Measurements from ENCODE around the gene FAM186B.

The FAM186B gene

DNA sequence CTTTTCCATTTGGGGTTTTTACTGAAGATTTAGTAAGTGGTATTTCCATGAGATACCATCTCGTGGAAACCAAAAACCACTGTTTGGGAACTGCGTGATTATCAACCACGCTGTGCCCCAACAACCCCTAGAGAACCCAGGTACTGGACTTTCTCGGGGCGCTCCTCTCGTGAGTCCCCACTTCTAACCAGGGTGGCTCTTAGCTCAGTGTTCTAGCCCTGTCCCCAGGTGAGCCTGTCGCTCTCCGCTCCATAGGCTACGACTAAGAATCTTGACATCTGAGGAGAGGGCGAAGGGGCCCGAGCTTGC is 38.2 kb downstream of the FAM186B start:
- no peak for DNase-seq

DNA sequence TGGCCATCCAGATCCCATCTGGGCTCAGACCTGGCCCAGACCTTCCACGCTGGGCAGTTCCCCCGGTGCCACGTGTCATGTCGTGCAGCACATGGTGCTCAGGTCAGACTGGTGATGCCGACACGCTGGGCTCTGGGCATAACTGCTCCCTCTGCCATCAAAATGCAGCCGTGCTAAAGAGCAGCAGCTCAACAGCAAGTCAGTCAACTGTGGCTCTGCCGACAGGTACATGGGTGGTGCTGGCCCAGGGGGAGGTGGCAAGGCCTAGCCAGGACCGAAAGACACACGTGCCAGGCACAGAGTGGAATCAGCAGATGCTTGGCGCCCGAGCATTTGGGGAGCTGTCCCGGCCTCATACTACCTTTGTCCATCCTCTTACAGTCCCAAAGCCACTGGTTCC is 39.1 kb downstream of the FAM186B start:
- no peak for DNase-seq

DNA sequence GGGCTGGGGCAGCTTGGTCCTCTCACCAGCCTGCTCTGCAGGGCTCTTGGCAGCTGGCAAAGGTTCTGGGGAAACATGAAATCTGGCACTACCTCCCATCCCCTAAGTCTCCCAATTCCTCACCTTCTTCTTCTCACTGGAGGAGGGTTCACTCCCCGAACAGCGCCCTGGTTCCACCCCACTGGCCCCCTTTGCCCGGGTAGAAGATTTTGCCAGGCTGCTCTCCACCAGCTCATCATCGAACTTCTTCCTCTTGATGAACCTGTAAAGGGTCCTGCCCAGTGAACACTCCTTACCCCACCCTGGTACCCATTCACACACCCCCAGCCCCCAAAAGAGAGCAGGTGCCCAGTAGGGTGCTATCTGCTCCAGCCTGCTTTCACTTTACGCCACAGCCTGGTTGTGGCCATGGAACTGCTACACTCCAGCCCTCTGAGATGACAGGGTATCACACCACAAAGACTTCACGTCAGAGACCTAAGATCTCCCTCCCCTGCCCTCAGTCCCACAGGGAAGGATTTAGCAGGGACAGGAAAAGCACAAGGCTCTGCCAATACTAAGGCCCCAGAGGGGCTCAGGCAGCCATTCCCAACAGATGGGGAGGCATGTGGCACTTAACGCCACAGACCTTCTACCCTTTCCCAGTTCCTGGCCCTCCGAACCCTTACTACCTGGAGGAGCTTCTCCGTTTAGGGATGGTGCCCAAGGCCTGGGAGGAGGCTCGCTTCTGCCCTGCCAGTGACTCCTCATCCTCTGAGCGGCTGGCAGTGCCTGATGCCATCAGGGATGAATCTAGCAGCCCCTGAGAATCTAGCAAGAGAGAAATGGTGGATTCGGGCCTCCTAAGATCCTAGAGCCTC is 39.8 kb downstream of the FAM186B start:
- DNase-seq: no peak

DNA sequence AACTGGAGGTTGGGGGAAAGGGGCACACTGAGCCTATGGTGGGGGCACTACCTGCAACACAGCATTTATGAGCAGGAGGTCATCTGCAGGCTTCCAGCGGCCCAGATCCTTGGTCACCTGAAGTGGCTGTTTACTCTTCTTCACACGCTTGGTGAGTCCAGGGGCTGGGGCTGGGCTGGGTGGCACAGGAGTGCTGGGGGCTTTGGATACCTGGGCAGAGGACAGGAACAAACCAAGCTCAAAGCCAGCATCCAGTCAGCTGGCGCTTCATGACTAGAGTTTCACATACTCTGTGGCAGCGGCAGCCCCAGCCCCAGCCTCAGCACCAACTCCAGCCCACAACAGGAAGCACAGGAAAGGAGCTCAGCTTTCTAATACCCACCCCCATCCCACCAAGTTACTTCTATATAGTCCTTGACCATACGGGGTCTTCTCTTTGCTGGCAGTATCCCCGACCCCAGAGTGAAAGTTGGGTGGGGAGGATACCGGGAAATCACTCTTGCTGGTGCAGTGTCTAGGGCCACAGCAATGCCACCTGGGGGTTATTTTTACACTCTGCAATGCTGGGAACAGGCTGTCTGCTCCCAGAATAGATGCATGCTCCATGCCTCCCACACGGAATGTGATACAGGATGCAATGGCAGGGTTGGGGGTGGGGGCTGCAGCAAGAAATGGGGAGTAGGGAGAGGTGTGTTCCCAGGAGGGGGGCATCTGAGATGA is 40.6 kb downstream of the FAM186B start:
- DNase-seq: no peak

DNA sequence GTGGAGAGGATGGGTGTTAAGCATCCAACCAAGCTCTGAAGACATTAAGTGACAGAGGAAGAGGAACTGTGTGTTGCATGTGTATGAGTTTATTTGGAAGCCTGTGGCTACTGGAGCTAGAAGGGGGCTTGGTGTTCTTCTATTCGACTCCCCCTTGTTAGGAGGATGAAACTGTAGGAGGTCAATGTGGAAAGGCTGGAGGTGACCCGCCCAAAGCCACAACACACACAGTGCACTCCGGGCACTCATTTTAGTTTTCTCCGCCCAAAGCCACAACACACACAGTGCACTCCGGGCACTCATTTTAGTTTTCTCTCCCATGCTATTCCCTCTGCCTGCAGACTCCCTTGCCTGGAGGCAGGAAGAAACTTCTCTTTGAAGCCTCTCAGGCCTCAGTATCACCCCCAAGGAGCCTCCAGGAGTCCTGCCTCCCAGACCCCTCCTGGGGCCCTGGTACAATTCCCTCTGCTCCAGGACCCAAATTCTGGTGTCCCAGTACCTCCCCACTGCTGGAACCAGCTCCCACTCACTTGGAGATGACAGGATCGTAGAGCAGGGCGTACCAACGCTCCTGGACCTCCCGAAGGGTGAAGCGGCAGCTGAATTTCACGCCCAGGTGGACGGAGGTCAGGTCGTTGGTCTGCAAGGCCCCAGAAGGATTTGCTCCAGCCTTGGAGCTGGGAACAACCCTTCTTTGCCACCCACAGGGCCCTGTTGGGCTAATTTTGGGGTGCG is 41.3 kb downstream of the FAM186B start:
- DNase-seq: no peak

DNA sequence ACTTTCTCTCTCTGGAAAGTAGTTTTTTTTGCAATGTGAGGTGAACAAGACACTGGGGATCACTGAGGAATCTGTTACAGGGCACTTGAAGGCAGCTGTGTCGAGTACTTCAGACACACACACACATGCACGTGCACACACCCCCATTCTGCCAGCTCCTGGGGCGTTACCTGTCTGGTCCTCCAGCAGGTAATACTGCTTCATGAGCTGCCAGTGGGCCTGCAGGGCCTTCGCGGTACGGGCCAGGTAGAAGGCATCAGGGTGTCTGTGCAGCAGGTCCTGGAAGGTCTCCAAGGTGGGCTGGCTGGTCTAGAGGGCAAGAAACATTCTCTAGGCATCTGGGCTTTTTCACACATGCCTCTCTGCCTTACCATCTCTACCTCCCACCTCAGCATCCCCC is 42.6 kb downstream of the FAM186B start:
- no peak for DNase-seq

DNA sequence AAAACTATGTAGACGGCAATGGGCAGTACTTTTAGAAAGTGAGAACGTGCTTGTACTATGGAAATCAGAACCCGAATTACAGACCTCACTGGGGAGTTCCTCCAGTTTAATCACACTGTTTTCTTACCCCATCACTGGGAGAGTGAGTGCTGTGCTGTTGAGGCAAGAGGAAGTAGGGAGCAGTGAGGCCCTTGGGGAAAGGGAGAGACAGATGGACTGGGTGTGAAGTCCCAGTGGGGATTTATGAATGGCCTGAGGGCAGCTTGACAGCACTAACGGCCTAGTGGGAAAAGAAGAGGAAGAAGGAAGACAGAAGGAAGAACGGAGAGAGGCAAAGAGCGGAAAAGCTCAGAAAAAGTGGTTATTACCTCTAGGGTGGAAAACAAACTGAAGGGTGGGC is 43.2 kb downstream of the FAM186B start:
- DNase-seq: no peak

DNA sequence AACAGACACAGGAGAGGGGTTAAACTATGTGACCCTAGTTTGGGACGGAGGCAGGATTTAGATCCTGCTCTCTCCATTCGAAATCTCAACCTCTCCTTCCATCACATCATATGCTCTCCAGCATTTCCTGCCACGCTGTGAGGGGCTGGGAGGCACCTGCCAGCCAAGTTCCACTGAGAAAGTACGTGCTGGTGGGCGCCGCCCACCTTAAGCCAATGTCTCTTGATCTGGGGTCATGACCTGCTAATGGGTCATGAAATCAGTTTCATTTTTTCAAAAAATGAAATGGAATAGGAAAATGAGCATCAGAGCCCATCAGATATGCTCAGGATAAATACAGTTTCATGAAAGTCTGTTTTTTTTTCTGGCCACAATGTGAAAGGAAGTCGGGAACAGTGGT is 44.7 kb downstream of the FAM186B start:
- no peak for DNase-seq

DNA sequence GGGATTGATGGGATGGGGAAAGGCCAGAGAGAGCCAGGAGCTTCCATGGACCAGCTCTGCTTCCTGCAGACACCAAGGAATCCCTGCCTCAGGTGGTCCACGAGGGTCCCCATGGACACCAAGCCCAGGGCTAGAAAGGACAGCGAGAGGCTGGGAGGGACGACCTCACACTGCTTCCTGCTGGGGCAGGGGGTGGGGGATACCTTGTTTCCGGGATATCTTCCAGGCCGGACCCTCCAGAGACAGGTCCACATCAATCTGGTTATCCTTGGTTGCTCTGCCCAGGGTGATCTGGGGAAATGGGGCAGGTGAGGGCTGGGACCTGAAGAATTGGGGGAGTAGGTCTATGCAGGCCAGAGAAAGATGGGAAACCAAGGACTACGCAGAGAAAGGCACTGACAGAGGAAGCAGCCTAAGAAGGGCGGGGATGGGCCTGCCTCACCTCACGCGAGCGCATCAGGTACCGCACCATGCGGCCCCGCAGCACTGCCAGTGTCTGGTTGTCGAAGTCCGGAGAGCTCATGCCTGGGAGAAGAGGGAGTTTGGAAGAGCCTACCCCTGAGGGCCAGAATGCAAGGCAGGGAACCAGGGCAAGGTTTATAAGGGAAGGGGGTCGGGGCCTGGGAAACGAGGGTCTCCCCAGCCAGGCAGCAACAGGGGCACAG is 46.3 kb downstream of the FAM186B start:
- DNase-seq: no peak

DNA sequence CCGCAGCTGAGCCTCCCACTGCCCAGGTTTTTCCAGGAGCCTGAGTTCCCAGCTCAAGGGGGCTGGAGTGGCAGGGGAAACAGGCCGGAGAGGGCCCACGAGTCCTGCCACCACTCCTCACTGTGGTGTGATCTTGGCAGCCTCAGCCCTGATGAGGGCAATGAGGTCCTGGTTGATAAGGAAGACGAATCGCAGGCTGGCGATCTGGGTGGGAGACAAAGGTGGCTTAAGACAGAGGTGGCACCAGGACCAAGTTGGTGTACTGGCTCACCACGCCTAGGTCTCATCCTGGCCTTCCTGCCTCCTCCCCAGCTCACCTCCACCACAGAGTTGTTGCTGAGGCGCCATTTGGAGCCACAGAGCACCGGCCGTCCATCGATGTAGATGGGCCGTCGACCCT is 46.9 kb downstream of the FAM186B start:
- DNase-seq: no peak

DNA sequence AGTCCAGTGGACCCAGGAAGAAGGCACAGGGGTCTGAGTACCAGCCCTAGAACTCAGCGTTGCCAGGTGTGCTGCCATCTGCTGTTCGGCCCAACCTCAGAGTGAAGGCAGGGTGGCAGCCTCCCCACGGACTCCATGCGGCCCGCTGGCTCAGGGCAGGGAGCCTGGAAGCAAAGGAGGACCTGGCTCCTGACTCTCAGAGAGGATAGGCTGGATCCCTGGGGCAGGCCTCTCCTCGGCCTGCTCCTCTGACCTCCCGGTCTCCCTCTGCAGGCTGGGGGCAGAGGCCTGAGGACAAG is 47.6 kb downstream of the FAM186B start:
- DNase-seq: no peak

DNA sequence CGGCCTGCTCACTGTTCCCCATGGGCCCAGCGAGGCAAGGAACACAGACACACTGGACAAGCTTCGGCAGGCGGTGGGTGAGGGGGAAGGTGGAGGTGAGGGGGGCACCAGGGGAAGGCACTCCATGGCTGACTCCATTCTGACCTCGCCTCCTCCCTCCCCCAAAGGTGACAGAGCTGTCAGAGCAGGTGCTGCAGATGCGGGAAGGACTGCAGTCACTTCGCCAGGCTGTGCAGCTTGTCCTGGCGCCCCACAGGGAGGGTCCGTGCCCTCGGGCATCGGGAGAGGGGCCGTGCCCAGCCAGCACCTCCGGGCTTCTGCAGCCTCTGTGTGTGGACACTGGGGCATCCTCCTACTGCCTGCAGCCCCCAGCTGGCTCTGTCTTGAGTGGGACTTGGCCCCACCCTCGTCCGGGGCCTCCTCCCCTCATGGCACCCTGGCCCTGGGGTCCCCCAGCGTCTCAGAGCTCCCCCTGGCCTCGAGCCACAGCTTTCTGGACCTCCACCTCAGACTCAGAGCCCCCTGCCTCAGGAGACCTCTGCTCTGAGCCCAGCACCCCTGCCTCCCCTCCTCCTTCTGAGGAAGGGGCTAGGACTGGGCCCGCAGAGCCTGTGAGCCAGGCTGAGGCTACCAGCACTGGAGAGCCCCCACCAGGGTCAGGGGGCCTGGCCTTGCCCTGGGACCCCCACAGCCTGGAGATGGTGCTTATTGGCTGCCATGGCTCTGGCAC is 48.1 kb downstream of the FAM186B start:
- DNase-seq: no peak

DNA sequence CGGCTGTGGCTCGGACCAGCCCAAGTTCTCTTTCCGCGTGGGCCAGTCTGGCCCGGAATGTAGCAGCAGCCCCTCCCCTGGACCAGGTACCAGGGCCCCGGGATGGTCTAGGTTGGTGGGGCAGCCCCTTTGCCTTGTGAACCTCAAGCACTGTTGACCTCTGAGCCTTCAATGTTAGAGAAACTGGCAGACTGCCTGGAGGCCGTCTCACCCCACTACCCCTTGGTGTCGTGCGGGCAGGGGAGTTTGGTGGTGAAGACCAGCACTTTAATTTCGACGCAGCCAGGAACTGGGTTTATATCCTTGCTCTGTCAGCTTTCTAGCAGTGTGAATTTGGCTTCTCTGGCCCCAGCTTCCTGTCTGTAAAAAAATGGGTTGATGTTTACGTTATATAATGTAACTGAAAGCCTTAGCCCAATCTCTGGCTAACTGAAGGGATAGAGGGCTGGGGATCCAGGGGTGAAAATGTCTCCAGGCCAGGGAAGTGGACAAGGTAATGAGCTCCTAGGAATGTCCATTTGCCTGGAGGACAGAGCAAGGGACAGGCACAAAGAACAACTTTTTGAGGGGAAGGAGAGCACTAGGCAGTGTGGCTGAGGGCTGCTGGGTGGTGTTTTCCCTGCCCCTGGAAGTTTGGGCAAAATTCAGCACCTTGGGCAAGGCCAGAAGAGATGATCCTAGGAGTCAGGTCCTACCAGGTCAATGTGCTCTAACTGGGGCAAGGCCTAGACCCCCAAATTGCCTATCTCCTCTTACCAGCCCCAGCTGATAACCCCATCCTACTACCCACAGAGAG is 48.9 kb downstream of the FAM186B start:
- no peak for DNase-seq

DNA sequence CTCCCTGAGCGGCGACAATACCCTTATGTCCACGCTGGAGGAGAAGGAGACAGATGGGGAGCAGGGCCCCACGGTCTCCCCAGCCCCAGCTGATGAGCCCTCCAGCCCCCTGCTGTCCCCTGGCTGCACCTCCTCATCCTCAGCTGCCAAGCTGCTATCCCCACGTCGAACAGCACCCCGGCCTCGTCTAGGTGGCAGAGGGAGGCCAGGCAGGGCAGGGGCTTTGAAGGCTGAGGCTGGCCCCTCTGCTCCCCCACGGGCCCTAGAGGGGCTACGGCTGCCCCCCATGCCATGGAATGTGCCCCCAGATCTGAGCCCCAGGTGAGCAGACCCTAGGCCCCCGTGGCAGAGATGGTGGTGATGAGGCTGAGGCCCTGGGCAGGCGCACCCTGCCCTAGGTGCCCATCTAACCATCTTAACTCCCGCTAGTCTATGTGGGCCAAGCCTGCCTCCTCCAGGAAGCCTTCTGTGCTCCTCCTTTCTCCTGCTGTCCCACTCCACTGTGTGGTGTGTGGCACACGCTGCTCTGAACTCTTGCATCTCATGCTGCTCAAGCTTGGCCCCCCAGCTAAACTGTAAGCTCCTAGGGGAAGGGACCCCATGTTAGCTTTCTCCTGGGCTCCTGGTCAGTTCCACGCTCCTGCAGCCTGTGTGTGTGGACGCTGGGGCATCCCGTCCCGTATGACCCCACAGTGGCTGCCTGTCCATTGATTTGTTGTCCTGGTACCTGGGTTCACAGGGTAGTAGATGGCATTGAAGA is 49.6 kb downstream of the FAM186B start:
- no peak for DNase-seq

DNA sequence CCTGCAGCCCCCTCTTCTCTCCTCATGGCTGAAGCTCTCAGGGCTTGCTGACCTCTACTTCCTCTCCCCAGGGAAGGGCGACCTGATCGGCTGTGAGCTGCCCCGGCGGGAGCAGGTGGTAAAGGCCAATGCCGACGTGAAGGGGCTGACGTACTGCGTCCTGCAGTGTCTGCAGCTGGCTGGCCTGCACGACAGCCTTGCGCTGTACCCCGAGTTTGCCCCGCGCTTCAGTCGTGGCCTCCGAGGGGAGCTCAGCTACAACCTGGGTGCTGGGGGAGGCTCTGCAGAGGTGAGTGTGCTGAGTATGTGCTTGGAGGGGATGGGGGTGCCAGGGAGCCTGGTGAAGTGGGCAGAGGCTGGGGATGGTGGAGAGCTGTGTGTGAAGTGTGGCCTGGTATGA is 51.2 kb downstream of the FAM186B start:
- no peak for DNase-seq

DNA sequence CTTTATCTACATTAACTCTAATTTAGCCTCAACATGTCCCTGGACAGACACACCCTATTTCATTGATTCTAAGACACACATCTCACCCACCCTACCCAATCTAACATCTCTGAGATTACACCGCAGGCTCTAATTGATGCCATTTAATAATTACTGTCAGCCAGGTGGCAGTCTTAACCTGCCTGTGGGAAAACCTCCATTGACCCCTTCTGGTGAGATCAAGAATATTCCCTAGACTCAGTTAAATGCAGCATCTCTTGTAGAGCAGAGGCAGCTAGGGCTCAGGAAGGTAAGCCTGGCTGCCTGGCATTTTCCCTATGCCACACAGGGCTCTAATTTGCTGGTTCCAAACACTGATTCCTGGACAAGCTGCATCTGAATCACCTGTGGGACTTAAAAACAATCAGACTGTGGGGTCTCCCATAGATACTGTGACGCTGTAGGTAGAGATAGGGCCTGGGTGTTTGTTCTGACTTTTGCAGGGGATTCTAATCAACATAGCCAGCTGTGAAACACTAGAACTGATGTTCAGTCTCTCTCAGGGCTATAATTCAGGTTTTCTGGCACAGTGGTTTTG is 51.8 kb downstream of the FAM186B start:
- DNase-seq: peak; percentile 48 to 77

DNA sequence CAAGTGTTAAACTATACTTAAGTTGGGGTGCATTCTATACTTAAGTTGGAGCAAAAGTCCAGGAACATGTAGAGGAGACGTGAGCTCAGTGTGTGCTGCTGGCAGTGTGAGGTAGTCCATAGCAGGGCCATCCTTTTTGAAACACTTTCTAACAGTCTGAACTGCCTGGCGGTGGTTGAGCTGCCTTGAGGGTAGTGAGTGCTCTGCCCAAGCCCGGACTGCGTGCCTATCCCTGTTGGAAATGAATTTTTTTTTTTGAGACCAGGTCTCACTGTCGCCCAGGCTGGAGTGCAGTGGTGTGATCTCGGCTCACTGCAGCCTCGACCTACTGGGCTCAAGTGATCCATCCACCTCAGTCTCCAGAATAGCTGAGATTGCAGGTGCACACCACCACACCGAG is 52.5 kb downstream of the FAM186B start:
- DNase-seq: no peak

DNA sequence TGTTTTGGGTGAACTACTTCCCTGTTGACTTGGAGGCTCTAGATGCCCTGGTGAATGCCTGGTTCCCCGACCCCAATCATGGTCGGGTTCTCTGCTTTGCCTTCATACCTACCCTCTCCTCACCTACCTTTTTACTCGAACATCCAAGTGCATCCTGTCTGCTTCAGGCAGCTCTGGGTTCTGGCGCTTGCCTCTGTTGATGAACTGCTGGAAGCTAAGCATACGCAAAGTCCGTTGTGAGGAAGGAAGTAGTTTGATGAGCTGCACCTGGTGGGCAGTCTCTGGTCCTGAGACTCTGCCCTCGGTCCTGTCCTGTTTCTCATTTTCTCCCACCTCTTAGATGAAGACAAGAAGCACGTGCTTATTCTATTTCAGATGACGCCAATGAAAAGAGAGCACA is 53.0 kb downstream of the FAM186B start:
- no peak for DNase-seq

DNA sequence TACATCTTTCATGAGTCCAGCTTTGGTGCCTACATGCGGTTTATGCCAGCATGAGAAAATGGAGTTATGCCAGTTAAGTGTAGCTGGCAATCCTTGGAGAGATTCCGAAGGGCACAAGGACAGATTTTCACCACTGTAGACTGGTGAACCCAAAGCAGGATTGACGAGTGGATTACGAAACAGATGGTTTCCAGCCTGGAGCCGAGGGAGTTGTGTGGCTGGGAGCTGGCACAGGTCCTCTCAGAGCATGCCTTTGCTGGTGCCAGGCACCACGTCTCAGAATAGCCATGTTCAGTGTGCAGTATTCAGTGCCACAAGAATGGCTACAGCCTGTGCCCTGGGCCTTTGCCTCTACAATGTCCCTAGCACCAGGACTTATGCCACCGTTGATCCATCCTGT is 53.4 kb downstream of the FAM186B start:
- no peak for DNase-seq

DNA sequence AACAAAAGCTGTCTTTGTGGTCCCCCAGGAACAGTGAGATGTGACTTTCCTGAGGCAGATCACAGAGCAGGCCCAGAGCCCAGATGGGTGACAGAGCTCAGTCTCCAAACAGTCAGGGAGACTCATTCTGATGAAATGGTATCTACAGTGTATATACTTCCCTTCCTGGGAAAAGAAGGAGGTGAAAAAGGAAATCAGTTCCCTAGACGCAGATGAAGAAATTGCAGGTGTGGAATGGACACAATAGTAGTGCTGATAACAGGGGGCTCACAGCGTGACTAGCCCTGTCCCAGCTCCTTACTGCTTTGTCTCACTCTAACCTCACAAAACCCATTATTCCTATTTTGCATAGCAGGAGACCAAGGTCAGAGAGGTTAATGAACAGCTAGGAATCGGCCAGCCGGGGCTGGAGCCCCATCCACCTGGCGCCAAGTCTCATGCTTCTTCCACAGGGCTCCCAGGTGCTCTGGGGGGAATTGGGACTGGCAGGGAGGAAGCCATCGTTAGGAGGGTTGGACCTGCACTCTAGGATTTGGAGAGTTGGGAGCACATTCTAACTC is 54.7 kb downstream of the FAM186B start:
- no peak for DNase-seq
